ENCODE measurements around the gene BLOC1S1. TPM values are rescaled to one million over a fixed set of nuclear protein-coding genes. Genes with fewer than 3 reads are reported as not detected.

The BLOC1S1 gene
- total and polyA plus RNA-seq, 9 of the 15 experiments (the other 6 are each of a cell fraction or from before 2014, with no cell fraction given): 75.2 to 161 (median 98.8) TPM

DNA sequence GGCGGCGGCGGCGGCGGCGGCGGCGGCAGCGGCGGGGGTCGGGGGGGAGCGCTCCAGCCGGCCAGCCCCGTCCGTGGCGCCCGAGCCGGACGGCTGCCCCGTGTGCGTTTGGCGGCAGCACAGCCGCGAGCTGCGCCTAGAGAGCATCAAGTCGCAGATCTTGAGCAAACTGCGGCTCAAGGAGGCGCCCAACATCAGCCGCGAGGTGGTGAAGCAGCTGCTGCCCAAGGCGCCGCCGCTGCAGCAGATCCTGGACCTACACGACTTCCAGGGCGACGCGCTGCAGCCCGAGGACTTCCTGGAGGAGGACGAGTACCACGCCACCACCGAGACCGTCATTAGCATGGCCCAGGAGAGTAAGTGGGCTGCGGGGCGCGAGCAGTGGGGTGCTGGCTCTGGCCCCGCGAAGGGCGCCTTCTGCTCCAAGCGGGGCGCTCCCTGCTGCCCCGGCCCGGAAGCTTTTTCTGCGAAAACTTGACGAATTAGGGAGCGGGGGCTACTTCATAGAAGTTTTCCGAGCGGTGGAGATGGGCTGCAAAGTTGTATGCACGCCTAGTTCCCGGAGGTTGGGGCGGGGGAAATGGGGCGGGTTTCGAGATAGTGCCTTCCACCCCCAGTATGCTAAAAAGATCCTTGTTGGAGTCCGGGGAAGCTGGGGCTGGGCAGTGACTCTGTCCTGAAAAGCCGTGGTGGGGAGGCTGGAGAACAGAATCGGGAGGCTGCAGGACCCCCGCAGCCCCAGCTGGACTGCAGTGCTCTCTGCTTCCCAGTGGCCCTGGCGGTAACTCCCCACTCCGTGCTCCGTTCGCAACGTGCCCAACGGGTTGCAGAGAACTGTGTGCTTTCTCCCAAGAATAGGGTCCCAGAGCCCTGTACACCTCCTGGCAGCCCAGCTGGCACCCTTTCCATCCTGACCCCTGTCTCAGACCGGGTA lies 27.8 kb downstream of the BLOC1S1 start (continued):
- TF ChIP-seq, protein P1, sequence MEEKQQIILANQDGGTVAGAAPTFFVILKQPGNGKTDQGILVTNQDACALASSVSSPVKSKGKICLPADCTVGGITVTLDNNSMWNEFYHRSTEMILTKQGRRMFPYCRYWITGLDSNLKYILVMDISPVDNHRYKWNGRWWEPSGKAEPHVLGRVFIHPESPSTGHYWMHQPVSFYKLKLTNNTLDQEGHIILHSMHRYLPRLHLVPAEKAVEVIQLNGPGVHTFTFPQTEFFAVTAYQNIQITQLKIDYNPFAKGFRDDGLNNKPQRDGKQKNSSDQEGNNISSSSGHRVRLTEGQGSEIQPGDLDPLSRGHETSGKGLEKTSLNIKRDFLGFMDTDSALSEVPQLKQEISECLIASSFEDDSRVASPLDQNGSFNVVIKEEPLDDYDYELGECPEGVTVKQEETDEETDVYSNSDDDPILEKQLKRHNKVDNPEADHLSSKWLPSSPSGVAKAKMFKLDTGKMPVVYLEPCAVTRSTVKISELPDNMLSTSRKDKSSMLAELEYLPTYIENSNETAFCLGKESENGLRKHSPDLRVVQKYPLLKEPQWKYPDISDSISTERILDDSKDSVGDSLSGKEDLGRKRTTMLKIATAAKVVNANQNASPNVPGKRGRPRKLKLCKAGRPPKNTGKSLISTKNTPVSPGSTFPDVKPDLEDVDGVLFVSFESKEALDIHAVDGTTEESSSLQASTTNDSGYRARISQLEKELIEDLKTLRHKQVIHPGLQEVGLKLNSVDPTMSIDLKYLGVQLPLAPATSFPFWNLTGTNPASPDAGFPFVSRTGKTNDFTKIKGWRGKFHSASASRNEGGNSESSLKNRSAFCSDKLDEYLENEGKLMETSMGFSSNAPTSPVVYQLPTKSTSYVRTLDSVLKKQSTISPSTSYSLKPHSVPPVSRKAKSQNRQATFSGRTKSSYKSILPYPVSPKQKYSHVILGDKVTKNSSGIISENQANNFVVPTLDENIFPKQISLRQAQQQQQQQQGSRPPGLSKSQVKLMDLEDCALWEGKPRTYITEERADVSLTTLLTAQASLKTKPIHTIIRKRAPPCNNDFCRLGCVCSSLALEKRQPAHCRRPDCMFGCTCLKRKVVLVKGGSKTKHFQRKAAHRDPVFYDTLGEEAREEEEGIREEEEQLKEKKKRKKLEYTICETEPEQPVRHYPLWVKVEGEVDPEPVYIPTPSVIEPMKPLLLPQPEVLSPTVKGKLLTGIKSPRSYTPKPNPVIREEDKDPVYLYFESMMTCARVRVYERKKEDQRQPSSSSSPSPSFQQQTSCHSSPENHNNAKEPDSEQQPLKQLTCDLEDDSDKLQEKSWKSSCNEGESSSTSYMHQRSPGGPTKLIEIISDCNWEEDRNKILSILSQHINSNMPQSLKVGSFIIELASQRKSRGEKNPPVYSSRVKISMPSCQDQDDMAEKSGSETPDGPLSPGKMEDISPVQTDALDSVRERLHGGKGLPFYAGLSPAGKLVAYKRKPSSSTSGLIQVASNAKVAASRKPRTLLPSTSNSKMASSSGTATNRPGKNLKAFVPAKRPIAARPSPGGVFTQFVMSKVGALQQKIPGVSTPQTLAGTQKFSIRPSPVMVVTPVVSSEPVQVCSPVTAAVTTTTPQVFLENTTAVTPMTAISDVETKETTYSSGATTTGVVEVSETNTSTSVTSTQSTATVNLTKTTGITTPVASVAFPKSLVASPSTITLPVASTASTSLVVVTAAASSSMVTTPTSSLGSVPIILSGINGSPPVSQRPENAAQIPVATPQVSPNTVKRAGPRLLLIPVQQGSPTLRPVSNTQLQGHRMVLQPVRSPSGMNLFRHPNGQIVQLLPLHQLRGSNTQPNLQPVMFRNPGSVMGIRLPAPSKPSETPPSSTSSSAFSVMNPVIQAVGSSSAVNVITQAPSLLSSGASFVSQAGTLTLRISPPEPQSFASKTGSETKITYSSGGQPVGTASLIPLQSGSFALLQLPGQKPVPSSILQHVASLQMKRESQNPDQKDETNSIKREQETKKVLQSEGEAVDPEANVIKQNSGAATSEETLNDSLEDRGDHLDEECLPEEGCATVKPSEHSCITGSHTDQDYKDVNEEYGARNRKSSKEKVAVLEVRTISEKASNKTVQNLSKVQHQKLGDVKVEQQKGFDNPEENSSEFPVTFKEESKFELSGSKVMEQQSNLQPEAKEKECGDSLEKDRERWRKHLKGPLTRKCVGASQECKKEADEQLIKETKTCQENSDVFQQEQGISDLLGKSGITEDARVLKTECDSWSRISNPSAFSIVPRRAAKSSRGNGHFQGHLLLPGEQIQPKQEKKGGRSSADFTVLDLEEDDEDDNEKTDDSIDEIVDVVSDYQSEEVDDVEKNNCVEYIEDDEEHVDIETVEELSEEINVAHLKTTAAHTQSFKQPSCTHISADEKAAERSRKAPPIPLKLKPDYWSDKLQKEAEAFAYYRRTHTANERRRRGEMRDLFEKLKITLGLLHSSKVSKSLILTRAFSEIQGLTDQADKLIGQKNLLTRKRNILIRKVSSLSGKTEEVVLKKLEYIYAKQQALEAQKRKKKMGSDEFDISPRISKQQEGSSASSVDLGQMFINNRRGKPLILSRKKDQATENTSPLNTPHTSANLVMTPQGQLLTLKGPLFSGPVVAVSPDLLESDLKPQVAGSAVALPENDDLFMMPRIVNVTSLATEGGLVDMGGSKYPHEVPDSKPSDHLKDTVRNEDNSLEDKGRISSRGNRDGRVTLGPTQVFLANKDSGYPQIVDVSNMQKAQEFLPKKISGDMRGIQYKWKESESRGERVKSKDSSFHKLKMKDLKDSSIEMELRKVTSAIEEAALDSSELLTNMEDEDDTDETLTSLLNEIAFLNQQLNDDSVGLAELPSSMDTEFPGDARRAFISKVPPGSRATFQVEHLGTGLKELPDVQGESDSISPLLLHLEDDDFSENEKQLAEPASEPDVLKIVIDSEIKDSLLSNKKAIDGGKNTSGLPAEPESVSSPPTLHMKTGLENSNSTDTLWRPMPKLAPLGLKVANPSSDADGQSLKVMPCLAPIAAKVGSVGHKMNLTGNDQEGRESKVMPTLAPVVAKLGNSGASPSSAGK (IDR thresholded peaks at IDR 0.05): no peak
- TF ChIP-seq HMG20B (CRISPR knock-in tag; IDR thresholded peaks at IDR 0.05) (no peak), RBM34 (IDR thresholded peaks at IDR 0.05; ENCODE audit: borderline replicate concordance, insufficient read depth, low read length) (no peak), DNMT1 (IDR thresholded peaks at IDR 0.05) (no peak), ZNF12 (CRISPR knock-in tag; IDR thresholded peaks at IDR 0.05) (no peak; the same call in 1 of the 2 replicates), ZNF696 (CRISPR knock-in tag; conservative IDR thresholded peaks at IDR 0.05) (no peak), TAF9B (IDR thresholded peaks at IDR 0.05; ENCODE audit: partially characterized antibody) (no peak), SRSF9 (IDR thresholded peaks at IDR 0.05; ENCODE audit: borderline replicate concordance, low read depth, low read length) (no peak), SMARCA5 (IDR thresholded peaks at IDR 0.05) (peak; percentile 67; the same call in 1 of the 2 replicates), XRCC3 (IDR thresholded peaks at IDR 0.05) (no peak), RFX5 (IDR thresholded peaks at IDR 0.05; ENCODE audit: low read depth, low read length) (no peak), CC2D1A (IDR thresholded peaks at IDR 0.05) (no peak), ZNF121 (CRISPR knock-in tag; conservative IDR thresholded peaks at IDR 0.05) (no peak), NELFE (IDR thresholded peaks at IDR 0.05; ENCODE audit: insufficient read depth, insufficient read length) (no peak), ZNF143 (CRISPR knock-in tag; IDR thresholded peaks at IDR 0.05) (no peak)
- TF ChIP-seq, protein P2, sequence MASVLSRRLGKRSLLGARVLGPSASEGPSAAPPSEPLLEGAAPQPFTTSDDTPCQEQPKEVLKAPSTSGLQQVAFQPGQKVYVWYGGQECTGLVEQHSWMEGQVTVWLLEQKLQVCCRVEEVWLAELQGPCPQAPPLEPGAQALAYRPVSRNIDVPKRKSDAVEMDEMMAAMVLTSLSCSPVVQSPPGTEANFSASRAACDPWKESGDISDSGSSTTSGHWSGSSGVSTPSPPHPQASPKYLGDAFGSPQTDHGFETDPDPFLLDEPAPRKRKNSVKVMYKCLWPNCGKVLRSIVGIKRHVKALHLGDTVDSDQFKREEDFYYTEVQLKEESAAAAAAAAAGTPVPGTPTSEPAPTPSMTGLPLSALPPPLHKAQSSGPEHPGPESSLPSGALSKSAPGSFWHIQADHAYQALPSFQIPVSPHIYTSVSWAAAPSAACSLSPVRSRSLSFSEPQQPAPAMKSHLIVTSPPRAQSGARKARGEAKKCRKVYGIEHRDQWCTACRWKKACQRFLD (CRISPR knock-in tag; IDR thresholded peaks at IDR 0.05): no peak
